ENCODE measurements around the gene PI4K2A. TPM values are rescaled to one million over a fixed set of nuclear protein-coding genes. Genes with fewer than 3 reads are reported as not detected.

PI4K2A gene
- total and polyA plus RNA-seq, 2 of the 13 experiments (the other 11 are each of a cell fraction or from before 2014, with no cell fraction given) = 10.9 to 14.3 TPM

DNA sequence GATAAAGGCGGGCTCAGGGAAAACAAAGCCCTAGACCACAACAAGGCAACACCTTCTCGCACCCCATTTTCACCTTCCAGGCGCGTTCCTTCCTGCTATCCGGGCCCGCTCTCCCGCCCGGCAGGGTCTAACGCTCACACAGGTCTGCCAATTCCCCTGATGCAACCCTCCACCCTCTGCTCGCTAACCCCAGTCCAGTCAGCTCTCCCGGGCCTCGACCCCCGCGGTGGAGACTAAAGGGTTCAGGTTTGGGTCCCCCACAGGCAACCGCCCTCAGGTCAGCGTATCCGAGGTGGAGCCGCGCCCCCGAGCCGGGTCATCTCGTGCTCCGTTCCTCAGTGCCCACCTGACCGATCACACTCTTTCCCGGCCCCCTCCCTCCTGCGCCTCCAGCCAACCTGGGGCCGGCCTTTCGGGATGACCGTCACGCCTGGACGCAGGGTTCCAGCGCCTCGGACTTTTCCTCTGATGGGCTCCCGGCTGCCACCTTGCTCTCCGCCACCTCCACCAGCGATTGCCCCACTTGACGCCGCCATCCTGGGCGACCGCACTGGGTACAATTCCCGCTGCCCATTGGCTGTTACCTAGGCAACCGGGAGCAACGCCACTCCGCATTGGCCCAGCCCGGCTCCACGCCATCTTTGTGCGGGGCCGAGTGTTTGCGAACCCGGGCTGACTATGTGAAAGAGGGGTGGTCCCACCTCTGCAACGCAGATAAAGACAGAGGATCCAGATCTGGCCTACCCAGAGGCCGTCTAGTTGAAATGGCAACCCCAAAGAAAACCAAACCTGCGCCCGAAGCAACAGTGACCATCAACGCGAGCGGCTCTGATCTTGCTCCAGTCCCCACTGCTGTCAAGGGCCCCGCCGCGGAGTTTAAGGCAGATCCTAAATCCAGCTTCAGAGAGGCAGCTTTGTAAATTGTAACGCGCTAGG, 7.3 kb upstream of the PI4K2A start, which contains the start of gene MORN4 (continued):
- TF ChIP-seq ZNF350 (CRISPR knock-in tag; IDR thresholded peaks at IDR 0.05; ENCODE audit: borderline replicate concordance, low read depth) (peak; percentile 83; the same call in 1 of the 2 replicates), HOXA9 (CRISPR knock-in tag; IDR thresholded peaks at IDR 0.05; ENCODE audit: borderline replicate concordance) (no peak), NFKB2 (CRISPR knock-in tag; IDR thresholded peaks at IDR 0.05; ENCODE audit: borderline replicate concordance) (peak; percentile 24; the same call in 1 of the 2 replicates), ZNF652 (CRISPR knock-in tag; IDR thresholded peaks at IDR 0.05; ENCODE audit: borderline replicate concordance, low read depth) (no peak), ZNF33B (CRISPR knock-in tag; IDR thresholded peaks at IDR 0.05) (peak; percentile 16; the same call in 1 of the 2 replicates)

- DNase-seq (ENCODE audit: low spot score) (peak; percentile 7), ATAC-seq (peak; percentile 47), FAIRE-seq (no peak)
- WGBS (ENCODE audit: low lambda C conversion rate) = 67% methylated on average over 8 of the region's 8 CpGs
- in situ Hi-C loops (cut with HindIII; ENCODE audit: extremely low pct_ligation_motif_present, low pct_unique_long_range_greater_than_20kb) = no loop called here
- H4K20me1 ChIP-seq (ENCODE audit: insufficient read depth, low read length) = no peaks in the 10 kb centered on the region
- peak overlapping the region; percentile 53 for H3K27ac ChIP-seq (ENCODE audit: extremely low read length, insufficient read depth, low read length)
- H3K79me2 ChIP-seq (ENCODE audit: insufficient read depth, low read length) = no peaks in the 10 kb centered on the region
- peak overlapping the region; percentile 55 for H3K9ac ChIP-seq (ENCODE audit: insufficient read depth, low read depth, low read length)
- peak overlapping the region; percentile 92 for H2AFZ ChIP-seq (ENCODE audit: low read length)
- H3K4me2 ChIP-seq (ENCODE audit: low read depth, low read length) = peak overlapping the region; percentile 74
- peaks cover 28% of the 10 kb centered on the region for H3K4me1 ChIP-seq (ENCODE audit: insufficient read depth, low read length)
- no TSS peak for BruUV-seq (replicated peaks)
- ChIA-PET CTCF (ENCODE audit: low intra/inter-chr PET ratio, low total read pairs) (no interaction called here), POLR2A (interaction anchor here (0.8 to 1.2 kb wide), 2 partner anchors 50 to 103 kb away, joined by 4 to 5 read pairs; partner anchors contain the start of genes HOGA1 and ZFYVE27)
- intact Hi-C loops (cut with micrococcal nuclease; ENCODE audit: unreplicated experiment) = no loop called here
- H3K9me3 ChIP-seq (ENCODE audit: low read length) = no peaks in the 10 kb centered on the region
- no peaks in the 10 kb centered on the region for H3K27me3 ChIP-seq (ENCODE audit: control insufficient read depth in 1 of 2, insufficient read depth in 2 of 2, low read length in 2 of 2)
- H3K4me3 ChIP-seq (replicated peaks in 1 of 3; ENCODE audit: insufficient read depth in 1 of 3, low read depth in 2 of 3, low read length in 3 of 3) = peak overlapping the region; percentile 59 to 81 (median 78)
- H3K36me3 ChIP-seq (replicated peaks in 1 of 2; ENCODE audit: control insufficient read depth in 1 of 2, insufficient read depth in 2 of 2, low read length in 2 of 2) = no peaks in the 10 kb centered on the region
- TF ChIP-seq HDAC1 (CRISPR knock-in tag; IDR thresholded peaks at IDR 0.05) (0 out of 2 replicates have a peak, but pooled peaks have one; percentile 8), SIN3A (IDR thresholded peaks at IDR 0.05; ENCODE audit: borderline replicate concordance, low read depth, low read length) (0 out of 2 replicates have a peak, but pooled peaks have one; percentile 5), ISL2 (CRISPR knock-in tag; IDR thresholded peaks at IDR 0.05) (0 out of 2 replicates have a peak, but pooled peaks have one; percentile 3), ZBTB43 (CRISPR knock-in tag; conservative IDR thresholded peaks at IDR 0.05) (0 out of 2 replicates have a peak, but pooled peaks have one; percentile 5), ZNF547 (CRISPR knock-in tag; IDR thresholded peaks at IDR 0.05) (0 out of 2 replicates have a peak, but pooled peaks have one; percentile 3), ZNF563 (CRISPR knock-in tag; IDR thresholded peaks at IDR 0.05) (no peak), AHR (CRISPR knock-in tag; IDR thresholded peaks at IDR 0.05) (no peak), ZMYM3 (CRISPR knock-in tag; IDR thresholded peaks at IDR 0.05) (0 out of 2 replicates have a peak, but pooled peaks have one; percentile 43), ZNF121 (CRISPR knock-in tag; IDR thresholded peaks at IDR 0.05) (peak; percentile 35; the same call in 1 of the 2 replicates), ZNF329 (CRISPR knock-in tag; IDR thresholded peaks at IDR 0.05; ENCODE audit: low read depth) (no peak)
- TF ChIP-seq, protein P1, sequence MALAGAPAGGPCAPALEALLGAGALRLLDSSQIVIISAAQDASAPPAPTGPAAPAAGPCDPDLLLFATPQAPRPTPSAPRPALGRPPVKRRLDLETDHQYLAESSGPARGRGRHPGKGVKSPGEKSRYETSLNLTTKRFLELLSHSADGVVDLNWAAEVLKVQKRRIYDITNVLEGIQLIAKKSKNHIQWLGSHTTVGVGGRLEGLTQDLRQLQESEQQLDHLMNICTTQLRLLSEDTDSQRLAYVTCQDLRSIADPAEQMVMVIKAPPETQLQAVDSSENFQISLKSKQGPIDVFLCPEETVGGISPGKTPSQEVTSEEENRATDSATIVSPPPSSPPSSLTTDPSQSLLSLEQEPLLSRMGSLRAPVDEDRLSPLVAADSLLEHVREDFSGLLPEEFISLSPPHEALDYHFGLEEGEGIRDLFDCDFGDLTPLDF (CRISPR knock-in tag; IDR thresholded peaks at IDR 0.05) = peak; percentile 9; the same call in 1 of the 2 replicates
- TF ChIP-seq, protein P2, sequence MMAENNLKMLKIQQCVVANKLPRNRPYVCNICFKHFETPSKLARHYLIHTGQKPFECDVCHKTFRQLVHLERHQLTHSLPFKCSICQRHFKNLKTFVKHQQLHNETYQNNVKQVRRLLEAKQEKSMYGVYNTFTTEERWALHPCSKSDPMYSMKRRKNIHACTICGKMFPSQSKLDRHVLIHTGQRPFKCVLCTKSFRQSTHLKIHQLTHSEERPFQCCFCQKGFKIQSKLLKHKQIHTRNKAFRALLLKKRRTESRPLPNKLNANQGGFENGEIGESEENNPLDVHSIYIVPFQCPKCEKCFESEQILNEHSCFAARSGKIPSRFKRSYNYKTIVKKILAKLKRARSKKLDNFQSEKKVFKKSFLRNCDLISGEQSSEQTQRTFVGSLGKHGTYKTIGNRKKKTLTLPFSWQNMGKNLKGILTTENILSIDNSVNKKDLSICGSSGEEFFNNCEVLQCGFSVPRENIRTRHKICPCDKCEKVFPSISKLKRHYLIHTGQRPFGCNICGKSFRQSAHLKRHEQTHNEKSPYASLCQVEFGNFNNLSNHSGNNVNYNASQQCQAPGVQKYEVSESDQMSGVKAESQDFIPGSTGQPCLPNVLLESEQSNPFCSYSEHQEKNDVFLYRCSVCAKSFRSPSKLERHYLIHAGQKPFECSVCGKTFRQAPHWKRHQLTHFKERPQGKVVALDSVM (CRISPR knock-in tag; IDR thresholded peaks at IDR 0.05) = peak; percentile 97
Measured at GRCh38 chr10:97633921-97634320, 6.5 kb upstream of the PI4K2A start.
